Endothelial cell (in vitro differentiated cells): ENCODE results near the gene SGO2. TPM values are rescaled to one million over a fixed set of nuclear protein-coding genes. Genes with fewer than 3 reads are reported as not detected.

Experiments
- DNase-seq: peaks from one replicate; pipeline ENCODE4 v3.0.0; 2021; ENCODE audit warnings: low spot score
- H3K27ac Mint-ChIP-seq: one replicate; pipeline ENCODE4 v1.8.0; 2021; ENCODE audit warnings: mixed read lengths, inconsistent platforms; ENCODE audit not compliant: unreplicated experiment
- H3K27me3 Mint-ChIP-seq: one replicate; pipeline ENCODE4 v1.8.0; 2021; ENCODE audit warnings: mild to moderate bottlenecking, moderate library complexity, mixed read lengths, inconsistent platforms; ENCODE audit not compliant: unreplicated experiment
- H3K36me3 Mint-ChIP-seq: one replicate; pipeline ENCODE4 v1.8.0; 2021; ENCODE audit warnings: mild to moderate bottlenecking, low read depth, mixed read lengths, inconsistent platforms; ENCODE audit not compliant: unreplicated experiment
- H3K4me1 Mint-ChIP-seq: one replicate; pipeline ENCODE4 v1.8.0; 2021; ENCODE audit warnings: mild to moderate bottlenecking, mixed read lengths, inconsistent platforms; ENCODE audit not compliant: unreplicated experiment
- H3K4me3 Mint-ChIP-seq: one replicate; pipeline ENCODE4 v1.8.0; 2021; ENCODE audit warnings: mild to moderate bottlenecking, mixed read lengths, inconsistent platforms; ENCODE audit not compliant: unreplicated experiment
- H3K9me3 Mint-ChIP-seq: one replicate; pipeline ENCODE4 v1.8.0; 2021; ENCODE audit warnings: mixed read lengths, inconsistent platforms; ENCODE audit not compliant: unreplicated experiment
- total RNA-seq: library from RNA; stranded (reverse); fragmentation: NEBNext Ultra II Directional; extraction: Animal tissue kit (Norgen Biotek cat#: 25700); gene quantifications from one replicate; pipeline ENCODE4 v1.2.1, GENCODE V29; 2021; ENCODE audit not compliant: unreplicated experiment
- TF ChIP-seq, protein P1 (sequence below): fragments of 200-600 bp; sonication (generic); IDR thresholded peaks from one replicate; pipeline ENCODE4 v1.5.0; 2021; ENCODE audit warnings: antibody characterized with exemption; ENCODE audit not compliant: unreplicated experiment

The SGO2 gene
- total RNA-seq, 1 donor from 2014 or later, result 10.5 TPM

DNA sequence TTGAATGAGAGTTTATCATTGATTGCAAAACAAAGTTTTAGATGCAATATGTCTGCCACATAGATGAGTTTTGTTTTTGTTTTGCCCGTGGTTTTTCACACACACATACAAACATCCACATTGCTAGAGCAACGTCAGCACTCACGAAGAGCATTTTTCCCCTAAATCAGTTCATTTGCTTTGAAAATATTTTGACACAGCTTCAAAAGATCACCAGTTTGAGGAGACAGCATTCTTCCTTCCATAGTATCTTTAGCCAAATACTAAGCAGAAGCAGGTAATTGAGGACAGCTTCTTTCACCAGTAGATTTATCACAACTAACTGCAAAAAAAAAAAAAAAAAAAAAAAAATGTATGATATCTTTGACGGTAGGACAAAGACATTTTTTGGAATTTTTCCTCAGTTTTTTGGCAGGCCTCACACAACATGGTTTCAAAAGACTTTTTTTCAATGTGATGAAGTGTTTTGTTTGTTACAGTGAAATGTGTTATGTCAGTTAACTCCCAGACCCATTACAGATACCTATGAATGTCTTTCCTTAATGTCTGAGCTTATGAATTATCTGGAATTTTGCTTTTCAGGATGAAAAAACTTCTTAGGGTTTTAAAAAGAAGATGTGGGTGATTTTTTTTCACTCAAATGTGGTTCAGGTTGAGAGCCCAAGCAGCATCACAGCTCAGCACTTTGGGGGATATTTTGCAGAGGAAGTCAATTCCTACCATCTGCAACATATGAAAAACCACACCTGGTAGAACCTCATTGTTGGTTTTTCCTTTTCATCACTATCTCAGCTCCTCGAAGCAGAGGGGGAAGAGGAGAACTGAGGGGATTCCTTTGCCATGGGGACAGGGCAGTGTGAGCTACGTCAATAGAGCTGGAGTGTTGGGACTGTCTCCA lies 91.4 kb downstream of the SGO2 start:
- H3K27ac Mint-ChIP-seq, result no peak overlapping the region
- H3K9me3 Mint-ChIP-seq, result no peaks in the 10 kb centered on the region
- H3K4me1 Mint-ChIP-seq, result no peaks in the 10 kb centered on the region
- DNase-seq, result no peak
- H3K36me3 Mint-ChIP-seq, result no peaks in the 10 kb centered on the region
- TF ChIP-seq, protein P1, sequence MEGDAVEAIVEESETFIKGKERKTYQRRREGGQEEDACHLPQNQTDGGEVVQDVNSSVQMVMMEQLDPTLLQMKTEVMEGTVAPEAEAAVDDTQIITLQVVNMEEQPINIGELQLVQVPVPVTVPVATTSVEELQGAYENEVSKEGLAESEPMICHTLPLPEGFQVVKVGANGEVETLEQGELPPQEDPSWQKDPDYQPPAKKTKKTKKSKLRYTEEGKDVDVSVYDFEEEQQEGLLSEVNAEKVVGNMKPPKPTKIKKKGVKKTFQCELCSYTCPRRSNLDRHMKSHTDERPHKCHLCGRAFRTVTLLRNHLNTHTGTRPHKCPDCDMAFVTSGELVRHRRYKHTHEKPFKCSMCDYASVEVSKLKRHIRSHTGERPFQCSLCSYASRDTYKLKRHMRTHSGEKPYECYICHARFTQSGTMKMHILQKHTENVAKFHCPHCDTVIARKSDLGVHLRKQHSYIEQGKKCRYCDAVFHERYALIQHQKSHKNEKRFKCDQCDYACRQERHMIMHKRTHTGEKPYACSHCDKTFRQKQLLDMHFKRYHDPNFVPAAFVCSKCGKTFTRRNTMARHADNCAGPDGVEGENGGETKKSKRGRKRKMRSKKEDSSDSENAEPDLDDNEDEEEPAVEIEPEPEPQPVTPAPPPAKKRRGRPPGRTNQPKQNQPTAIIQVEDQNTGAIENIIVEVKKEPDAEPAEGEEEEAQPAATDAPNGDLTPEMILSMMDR, result no peak
- no peaks in the 10 kb centered on the region for H3K27me3 Mint-ChIP-seq
- H3K4me3 Mint-ChIP-seq, result no peak overlapping the region

DNA sequence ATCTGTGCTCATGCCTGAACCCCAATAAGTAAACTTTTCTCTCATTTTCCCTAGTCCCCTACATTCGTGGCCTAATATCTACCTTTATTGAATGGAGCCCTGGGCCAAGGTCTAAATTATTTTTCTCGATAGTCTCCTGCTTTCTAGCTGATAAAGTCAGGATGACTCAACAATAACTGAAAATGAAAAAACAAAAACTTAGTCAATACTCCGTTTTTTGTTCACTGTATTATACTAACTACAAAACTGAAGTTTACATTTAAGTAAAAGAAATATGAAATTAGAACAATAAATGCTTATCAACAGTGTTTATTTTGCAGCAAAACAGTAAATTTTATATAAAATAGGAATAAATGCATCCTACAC lies 92.0 kb downstream of the SGO2 start:
- Mint-ChIP-seq H3K27ac (no peak overlapping the region), H3K4me1 (no peaks in the 10 kb centered on the region), H3K9me3 (no peaks in the 10 kb centered on the region), H3K36me3 (no peaks in the 10 kb centered on the region), H3K27me3 (no peaks in the 10 kb centered on the region), H3K4me3 (no peak overlapping the region)
- DNase-seq, result no peak
- TF ChIP-seq, protein P1, result no peak

DNA sequence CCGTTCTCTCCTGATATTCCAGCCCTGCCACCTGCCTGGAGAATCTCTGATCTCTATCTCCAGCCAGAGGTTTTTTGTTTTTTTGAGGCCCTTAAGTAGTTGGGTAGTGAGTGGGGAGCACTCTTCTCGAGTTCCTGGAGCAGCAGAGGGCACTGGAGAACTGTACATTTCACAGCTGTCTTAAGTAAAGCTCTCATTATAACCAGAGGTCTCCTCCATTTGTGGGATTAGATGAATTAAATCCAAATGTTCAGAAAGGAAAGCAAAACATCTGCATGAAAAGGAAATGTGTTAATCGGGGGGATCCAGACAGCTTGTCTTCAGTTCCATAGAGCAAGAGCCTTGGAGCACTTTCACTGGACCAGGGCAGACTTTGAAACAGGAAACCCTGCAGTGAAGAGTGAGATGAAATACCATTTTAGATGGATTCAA lies 92.6 kb downstream of the SGO2 start:
- H3K4me3 Mint-ChIP-seq, result no peak overlapping the region
- no peaks in the 10 kb centered on the region for H3K4me1 Mint-ChIP-seq
- DNase-seq, result no peak
- TF ChIP-seq, protein P1, result no peak
- no peak overlapping the region for H3K27ac Mint-ChIP-seq
- no peaks in the 10 kb centered on the region for H3K9me3 Mint-ChIP-seq
- no peaks in the 10 kb centered on the region for H3K36me3 Mint-ChIP-seq
- no peaks in the 10 kb centered on the region for H3K27me3 Mint-ChIP-seq

DNA sequence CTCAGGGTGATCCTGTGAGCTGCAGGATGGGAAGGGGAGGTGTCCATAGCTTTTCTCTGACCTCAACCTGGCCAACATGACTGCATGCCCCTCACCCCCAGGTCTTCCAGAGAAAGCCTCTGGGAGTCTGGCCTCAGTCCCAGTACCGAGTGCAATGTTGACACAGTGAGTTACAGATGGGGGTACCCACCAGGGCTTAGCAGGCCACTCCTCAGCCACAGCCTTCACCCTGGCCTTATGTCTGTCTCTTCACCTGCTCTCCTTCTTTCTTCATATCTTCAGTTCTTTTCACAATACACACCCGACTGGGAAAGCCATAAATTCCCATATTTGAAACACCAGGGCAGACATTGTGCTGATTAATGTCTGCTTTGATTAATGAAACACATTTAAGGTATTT lies 93.3 kb downstream of the SGO2 start:
- Mint-ChIP-seq H3K27me3 (no peaks in the 10 kb centered on the region), H3K36me3 (no peaks in the 10 kb centered on the region), H3K27ac (no peak overlapping the region), H3K9me3 (no peaks in the 10 kb centered on the region), H3K4me1 (no peaks in the 10 kb centered on the region), H3K4me3 (no peak overlapping the region)
- TF ChIP-seq, protein P1, result no peak
- no peak for DNase-seq
